ENCODE measurements around the gene TGFBR3.

Gene TGFBR3

DNA sequence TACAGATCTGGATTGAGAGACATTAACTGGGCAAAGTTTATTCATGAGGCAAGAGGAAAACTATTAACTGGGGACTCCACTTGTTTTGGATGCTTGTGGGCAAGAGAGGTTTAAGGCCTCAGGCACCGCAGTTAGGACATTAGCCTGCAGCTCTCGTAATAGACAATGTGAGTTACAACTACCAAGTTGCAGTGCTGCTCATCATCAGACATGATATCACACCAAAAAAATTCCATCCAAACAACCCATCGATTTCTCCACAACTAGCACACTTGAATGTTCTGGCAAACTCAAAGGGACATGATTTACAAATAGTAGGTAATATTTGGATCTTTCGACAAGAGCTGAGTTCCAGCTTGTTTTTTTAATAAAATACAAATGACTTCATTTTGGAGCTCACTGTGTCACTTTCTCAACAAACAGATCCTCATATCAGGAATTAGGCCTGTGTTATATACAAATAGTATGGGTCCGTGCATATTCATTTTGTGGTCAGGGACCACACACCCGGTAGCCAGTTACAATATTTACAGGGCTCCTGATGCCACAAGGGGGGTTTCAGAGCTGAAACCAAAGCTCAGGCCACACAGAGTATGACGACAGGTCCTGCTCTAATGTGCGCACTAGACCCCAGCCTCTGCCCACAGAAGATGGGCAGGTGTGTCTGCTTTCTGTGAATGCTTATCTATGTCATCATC is 128.0 kb downstream of the TGFBR3 start:
- Histone ChIP-seq H4K8ac (ENCODE audit: low read depth, low read length) (no peak overlapping the region), H2BK120ac (ENCODE audit: low read depth, low read length) (no peak overlapping the region)

DNA sequence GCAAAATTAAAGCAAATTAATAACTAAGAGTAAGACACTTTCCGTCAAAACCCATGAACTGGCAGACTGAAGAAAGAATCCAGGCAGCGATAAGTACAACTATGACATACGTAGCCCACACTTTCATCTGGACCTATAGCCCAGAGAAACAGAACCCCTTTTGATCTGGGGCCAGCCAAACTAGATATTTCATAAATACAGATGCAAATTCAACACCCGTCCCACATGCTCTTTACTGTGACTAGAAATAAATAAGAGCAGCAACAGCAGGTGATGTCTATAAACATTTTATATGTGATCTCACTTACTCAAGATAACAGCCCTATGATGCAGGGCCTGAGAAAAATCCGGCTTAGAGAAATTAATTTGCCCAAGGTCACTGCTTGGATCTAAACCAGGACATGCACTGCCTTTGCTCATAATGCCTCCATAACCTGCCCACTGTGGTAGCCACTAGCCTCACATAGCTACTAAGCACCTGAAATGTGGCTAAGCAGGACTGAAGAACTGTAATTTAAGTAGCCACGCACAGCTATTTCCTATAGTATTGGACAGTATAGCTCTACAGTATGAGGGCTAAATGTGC is 130.2 kb downstream of the TGFBR3 start:
- no peak overlapping the region for H4K91ac ChIP-seq (ENCODE audit: low read depth, low read length, poor library complexity)
- no peak overlapping the region for H2BK120ac ChIP-seq (ENCODE audit: low read depth, low read length)
- H2AFZ ChIP-seq (ENCODE audit: low read length): no peak overlapping the region
- no peak overlapping the region for H3K4me2 ChIP-seq (ENCODE audit: insufficient read depth, low read length, poor library complexity, severe bottlenecking)
- no peak overlapping the region for H3K9ac ChIP-seq (ENCODE audit: low read depth, low read length, poor library complexity)
- DNase-seq (ENCODE audit: low spot score): no peak
- H3K27ac ChIP-seq (replicated peaks; ENCODE audit: low read length): no peak overlapping the region
- no peaks in the 10 kb centered on the region for H3K9me3 ChIP-seq (replicated peaks in 1 of 2; ENCODE audit: control insufficient read depth in 2 of 2, insufficient read depth in 1 of 2, low read depth in 1 of 2, low read length in 2 of 2)
- no peak overlapping the region for H2BK5ac ChIP-seq (ENCODE audit: low read length)
- H2AK5ac ChIP-seq (ENCODE audit: low read depth, low read length): no peak overlapping the region
- H3K79me1 ChIP-seq (ENCODE audit: low read depth, low read length): no peaks in the 10 kb centered on the region
- H2BK12ac ChIP-seq (ENCODE audit: low read length): no peak overlapping the region
- no peak overlapping the region for H2BK15ac ChIP-seq (ENCODE audit: low read length)
- H3K4me3 ChIP-seq (ENCODE audit: low read length in 2 of 2): no peak overlapping the region
- H3K14ac ChIP-seq (ENCODE audit: low read length): no peak overlapping the region
- H4K8ac ChIP-seq (ENCODE audit: low read depth, low read length): no peak overlapping the region
- no peak overlapping the region for H3K23ac ChIP-seq (ENCODE audit: low read depth, low read length, poor library complexity)
- H3K18ac ChIP-seq (ENCODE audit: low read length): no peak overlapping the region
- no peaks in the 10 kb centered on the region for H3K36me3 ChIP-seq (replicated peaks in 1 of 2; ENCODE audit: control insufficient read depth in 2 of 2, insufficient read depth in 2 of 2, low read length in 2 of 2)
- no peak overlapping the region for H3K4ac ChIP-seq (ENCODE audit: low read length)
- H3K4me1 ChIP-seq (ENCODE audit: control insufficient read depth in 2 of 2, insufficient read depth in 1 of 2, low read depth in 1 of 2, low read length in 2 of 2): peaks cover 0 to 12% of the 10 kb centered on the region in 2 donors
- no CpG with 5 or more reads among the region's 6 CpGs for WGBS, 2 donors (ENCODE audit: extremely low coverage in 2 of 2, insufficient read length in 2 of 2, insufficient replicate concordance in 1 of 2)
- no peaks in the 10 kb centered on the region for H3K27me3 ChIP-seq (ENCODE audit: control insufficient read depth in 3 of 3, insufficient read depth in 3 of 3, low read depth in 1 of 3, low read length in 3 of 3)

More for the DNA sequence above, 128.0 kb downstream of the TGFBR3 start:
- H3K4me1 ChIP-seq (ENCODE audit: control insufficient read depth in 2 of 2, insufficient read depth in 1 of 2, low read depth in 1 of 2, low read length in 2 of 2): peaks cover 2 to 8% of the 10 kb centered on the region in 2 donors
- H4K91ac ChIP-seq (ENCODE audit: low read depth, low read length, poor library complexity): no peak overlapping the region
- H2BK15ac ChIP-seq (ENCODE audit: low read length): no peak overlapping the region
- H3K27ac ChIP-seq (replicated peaks; ENCODE audit: low read length): no peak overlapping the region
- no peak overlapping the region for H3K4me3 ChIP-seq (ENCODE audit: low read length in 2 of 2)
- H3K23ac ChIP-seq (ENCODE audit: low read depth, low read length, poor library complexity): no peak overlapping the region
- no peaks in the 10 kb centered on the region for H3K36me3 ChIP-seq (replicated peaks in 1 of 2; ENCODE audit: control insufficient read depth in 2 of 2, insufficient read depth in 2 of 2, low read length in 2 of 2)
- WGBS, 2 donors (ENCODE audit: extremely low coverage in 2 of 2, insufficient read length in 2 of 2, insufficient replicate concordance in 1 of 2): no CpG with 5 or more reads among the region's 8 CpGs
- no peak for DNase-seq (ENCODE audit: low spot score)
- no peak overlapping the region for H3K14ac ChIP-seq (ENCODE audit: low read length)
- no peaks in the 10 kb centered on the region for H3K79me1 ChIP-seq (ENCODE audit: low read depth, low read length)
- H3K18ac ChIP-seq (ENCODE audit: low read length): no peak overlapping the region
- no peak overlapping the region for H2BK5ac ChIP-seq (ENCODE audit: low read length)
- no peak overlapping the region for H3K9ac ChIP-seq (ENCODE audit: low read depth, low read length, poor library complexity)
- H3K4ac ChIP-seq (ENCODE audit: low read length): no peak overlapping the region
- no peak overlapping the region for H2AFZ ChIP-seq (ENCODE audit: low read length)
- no peak overlapping the region for H2AK5ac ChIP-seq (ENCODE audit: low read depth, low read length)
- no peaks in the 10 kb centered on the region for H3K9me3 ChIP-seq (replicated peaks in 1 of 2; ENCODE audit: control insufficient read depth in 2 of 2, insufficient read depth in 1 of 2, low read depth in 1 of 2, low read length in 2 of 2)
- no peak overlapping the region for H2BK12ac ChIP-seq (ENCODE audit: low read length)
- H3K27me3 ChIP-seq (ENCODE audit: control insufficient read depth in 3 of 3, insufficient read depth in 3 of 3, low read depth in 1 of 3, low read length in 3 of 3): no peaks in the 10 kb centered on the region
- H3K4me2 ChIP-seq (ENCODE audit: insufficient read depth, low read length, poor library complexity, severe bottlenecking): no peak overlapping the region

DNA sequence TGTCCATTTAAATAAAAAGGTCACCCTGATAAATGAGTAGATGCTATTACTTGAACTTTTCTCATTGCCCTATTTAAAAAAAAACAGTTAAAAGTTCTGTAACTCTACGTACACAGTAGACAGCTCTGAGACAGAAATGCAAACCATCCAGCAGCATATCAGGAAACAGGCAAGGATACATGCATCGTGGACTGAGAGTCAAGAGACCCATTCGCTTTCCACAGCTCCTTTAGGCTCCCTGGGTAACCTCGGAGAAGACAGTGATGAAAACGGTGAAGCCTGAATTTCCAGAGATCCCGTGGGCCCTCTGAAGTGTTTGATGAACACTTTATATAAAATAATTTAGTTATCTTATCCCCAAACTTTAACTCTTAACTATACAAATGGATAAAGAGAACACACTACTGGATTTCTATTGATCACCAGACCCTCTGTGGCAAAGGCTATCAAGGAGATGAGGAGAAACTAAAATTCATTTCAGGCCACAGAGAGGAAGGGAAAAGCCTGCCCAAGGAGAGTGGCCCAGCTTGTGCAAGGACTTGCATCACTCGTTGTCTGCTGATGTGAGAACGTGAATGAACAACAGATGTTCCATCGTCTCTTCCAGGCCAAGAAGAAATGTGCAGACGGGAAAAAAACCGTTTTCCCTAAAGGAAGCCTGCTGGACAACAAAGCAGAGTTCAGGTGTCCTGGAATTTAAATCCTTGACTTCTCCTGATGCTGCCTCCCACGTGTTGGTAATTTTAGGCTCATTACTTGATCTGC is 131.0 kb downstream of the TGFBR3 start:
- Histone ChIP-seq H4K8ac (ENCODE audit: low read depth, low read length) (no peak overlapping the region), H2AK5ac (ENCODE audit: low read depth, low read length) (no peak overlapping the region), H2BK120ac (ENCODE audit: low read depth, low read length) (no peak overlapping the region), H3K79me1 (ENCODE audit: low read depth, low read length) (no peaks in the 10 kb centered on the region), H3K27me3 (ENCODE audit: control insufficient read depth in 3 of 3, insufficient read depth in 3 of 3, low read depth in 1 of 3, low read length in 3 of 3) (no peaks in the 10 kb centered on the region), H2BK12ac (ENCODE audit: low read length) (no peak overlapping the region), H3K14ac (ENCODE audit: low read length) (no peak overlapping the region), H3K9me3 (replicated peaks in 1 of 2; ENCODE audit: control insufficient read depth in 2 of 2, insufficient read depth in 1 of 2, low read depth in 1 of 2, low read length in 2 of 2) (no peaks in the 10 kb centered on the region), H3K4me1 (ENCODE audit: control insufficient read depth in 2 of 2, insufficient read depth in 1 of 2, low read depth in 1 of 2, low read length in 2 of 2) (peaks cover 0 to 12% of the 10 kb centered on the region in 2 donors), H3K18ac (ENCODE audit: low read length) (no peak overlapping the region), H3K36me3 (replicated peaks in 1 of 2; ENCODE audit: control insufficient read depth in 2 of 2, insufficient read depth in 2 of 2, low read length in 2 of 2) (no peaks in the 10 kb centered on the region), H3K4me3 (ENCODE audit: low read length in 2 of 2) (no peak overlapping the region), H2BK5ac (ENCODE audit: low read length) (no peak overlapping the region), H4K91ac (ENCODE audit: low read depth, low read length, poor library complexity) (no peak overlapping the region), H2BK15ac (ENCODE audit: low read length) (no peak overlapping the region), H3K4ac (ENCODE audit: low read length) (no peak overlapping the region), H2AFZ (ENCODE audit: low read length) (no peak overlapping the region), H3K27ac (replicated peaks; ENCODE audit: low read length) (no peak overlapping the region), H3K4me2 (ENCODE audit: insufficient read depth, low read length, poor library complexity, severe bottlenecking) (no peak overlapping the region), H3K9ac (ENCODE audit: low read depth, low read length, poor library complexity) (no peak overlapping the region), H3K23ac (ENCODE audit: low read depth, low read length, poor library complexity) (no peak overlapping the region)
- DNase-seq (ENCODE audit: low spot score): no peak
- no CpG with 5 or more reads among the region's 12 CpGs for WGBS, 2 donors (ENCODE audit: extremely low coverage in 2 of 2, insufficient read length in 2 of 2, insufficient replicate concordance in 1 of 2)

DNA sequence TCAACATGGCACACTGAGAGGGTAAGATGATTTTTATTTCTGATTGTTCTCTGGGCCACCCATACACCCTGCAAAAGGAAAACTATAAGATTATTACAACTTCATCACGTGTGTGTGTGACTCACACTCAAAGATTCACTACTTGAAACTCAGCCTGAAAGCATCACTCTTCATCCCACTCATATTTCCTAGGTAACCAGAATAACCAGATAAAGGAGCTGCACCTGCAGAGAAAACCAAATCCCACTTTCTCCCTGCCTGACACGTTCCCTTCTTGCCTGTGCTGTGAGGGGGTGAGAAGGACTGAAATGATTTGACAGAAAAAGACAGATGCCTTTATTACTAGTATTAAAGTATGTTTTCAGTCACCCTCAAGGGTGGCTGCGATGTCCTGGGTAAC is 131.6 kb downstream of the TGFBR3 start:
- DNase-seq (ENCODE audit: low spot score): no peak
- H3K9me3 ChIP-seq (replicated peaks in 1 of 2; ENCODE audit: control insufficient read depth in 2 of 2, insufficient read depth in 1 of 2, low read depth in 1 of 2, low read length in 2 of 2): peaks cover 0 to 3% of the 10 kb centered on the region in 2 donors
- no peaks in the 10 kb centered on the region for H3K36me3 ChIP-seq (replicated peaks in 1 of 2; ENCODE audit: control insufficient read depth in 2 of 2, insufficient read depth in 2 of 2, low read length in 2 of 2)
- no peak overlapping the region for H3K18ac ChIP-seq (ENCODE audit: low read length)
- H3K27me3 ChIP-seq (ENCODE audit: control insufficient read depth in 3 of 3, insufficient read depth in 3 of 3, low read depth in 1 of 3, low read length in 3 of 3): no peaks in the 10 kb centered on the region
- no peak overlapping the region for H3K4ac ChIP-seq (ENCODE audit: low read length)
- no peak overlapping the region for H3K23ac ChIP-seq (ENCODE audit: low read depth, low read length, poor library complexity)
- H3K79me1 ChIP-seq (ENCODE audit: low read depth, low read length): no peaks in the 10 kb centered on the region
- H2AK5ac ChIP-seq (ENCODE audit: low read depth, low read length): no peak overlapping the region
- H3K4me1 ChIP-seq (ENCODE audit: control insufficient read depth in 2 of 2, insufficient read depth in 1 of 2, low read depth in 1 of 2, low read length in 2 of 2): peaks cover 0 to 12% of the 10 kb centered on the region in 2 donors
- no peak overlapping the region for H3K4me3 ChIP-seq (ENCODE audit: low read length in 2 of 2)
- no peak overlapping the region for H3K27ac ChIP-seq (replicated peaks; ENCODE audit: low read length)
- H2BK12ac ChIP-seq (ENCODE audit: low read length): no peak overlapping the region
- H3K14ac ChIP-seq (ENCODE audit: low read length): no peak overlapping the region
- no CpG with 5 or more reads among the region's 3 CpGs for WGBS, 2 donors (ENCODE audit: extremely low coverage in 2 of 2, insufficient read length in 2 of 2, insufficient replicate concordance in 1 of 2)
- no peak overlapping the region for H2BK120ac ChIP-seq (ENCODE audit: low read depth, low read length)
- no peak overlapping the region for H4K8ac ChIP-seq (ENCODE audit: low read depth, low read length)
- H3K9ac ChIP-seq (ENCODE audit: low read depth, low read length, poor library complexity): no peak overlapping the region
- no peak overlapping the region for H2BK15ac ChIP-seq (ENCODE audit: low read length)
- no peak overlapping the region for H2AFZ ChIP-seq (ENCODE audit: low read length)
- H4K91ac ChIP-seq (ENCODE audit: low read depth, low read length, poor library complexity): no peak overlapping the region
- no peak overlapping the region for H3K4me2 ChIP-seq (ENCODE audit: insufficient read depth, low read length, poor library complexity, severe bottlenecking)
- no peak overlapping the region for H2BK5ac ChIP-seq (ENCODE audit: low read length)

Data from neuronal stem cell (in vitro differentiated cells).